Breast epithelium (tissue), 3 donors: Measurements from ENCODE around the gene TMCC1.

Experiments
- CTCF ChIP-seq, 3 donors: fragments of 450-650 bp; IDR thresholded peaks; one replicate each; pipeline ENCODE4 v1.5.1; 2016 to 2017; ENCODE audit warnings: antibody characterized with exemption in 3 of 3, mild to moderate bottlenecking in 3 of 3, moderate library complexity in 3 of 3
- POLR2A ChIP-seq: fragments of 450-650 bp; IDR thresholded peaks from one replicate; pipeline ENCODE4 v1.6.1; 2016; ENCODE audit warnings: antibody characterized with exemption, mild to moderate bottlenecking, moderate library complexity
- POLR2AphosphoS5 ChIP-seq, 3 donors: sonication (generic); formaldehyde crosslinking; IDR thresholded peaks; one replicate each; pipeline ENCODE4 v1.6.1; 2017; ENCODE audit warnings: antibody characterized with exemption in 3 of 3

DNA sequence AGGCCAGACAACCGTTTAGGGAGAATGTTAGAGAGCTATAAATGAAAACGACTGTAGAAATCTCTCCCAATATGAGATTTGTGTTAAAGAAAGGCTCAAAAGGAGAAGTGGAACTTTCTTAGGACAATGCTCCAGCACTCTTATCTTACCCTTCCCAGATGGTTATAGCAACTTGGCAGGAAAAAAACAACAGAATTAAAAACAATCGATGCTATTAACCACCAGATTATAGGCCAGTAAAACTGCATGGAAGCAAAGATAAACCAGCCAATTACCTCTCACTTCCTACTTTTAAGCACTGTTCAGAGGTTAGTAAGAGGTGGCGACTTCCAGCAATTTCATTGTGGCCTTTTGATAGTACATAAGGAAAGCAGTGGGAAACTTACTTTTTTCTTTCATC lies 72.9 kb downstream of the TMCC1 start:
- TF ChIP-seq CTCF (IDR thresholded peaks at IDR 0.05) (no peak), POLR2A (no peak), POLR2AphosphoS5 (IDR thresholded peaks at IDR 0.05) (no peak)
